NOMO-1 treated with DMSO at 0.1 percent for 48 hours (cell line): ENCODE measurements around the gene TDRD10.
A peak's percentile ranks its signal among the peaks of the same experiment; 100 is the strongest.

ENCODE experiments used
- DNase-seq: peaks from one replicate; lab custom pipeline; 2025; ENCODE audit not compliant: unreplicated experiment; lab: John Stamatoyannopoulos, UW

Gene TDRD10

GRCh38 chr1:154478639-154479038, 23.4 kb upstream of the TDRD10 start:
- DNase-seq = peak; percentile 76

GRCh38 chr1:154479764-154480421, 22.1 kb upstream of the TDRD10 start:
- DNase-seq = peak; percentile 69

GRCh38 chr1:154481053-154481452, 21.0 kb upstream of the TDRD10 start:
- DNase-seq = no peak

- no peak for DNase-seq
Observed at GRCh38 chr1:154483941-154484803, 17.8 kb upstream of the TDRD10 start.

GRCh38 chr1:154485106-154485505, 16.9 kb upstream of the TDRD10 start:
- DNase-seq = no peak

- no peak for DNase-seq
Observed at GRCh38 chr1:154485910-154486496, 16.0 kb upstream of the TDRD10 start.

GRCh38 chr1:154486756-154487155, 15.3 kb upstream of the TDRD10 start:
- DNase-seq = peak; percentile 18

- no peak for DNase-seq
Observed at GRCh38 chr1:154488922-154489321, 13.1 kb upstream of the TDRD10 start.

GRCh38 chr1:154489695-154490274, 12.2 kb upstream of the TDRD10 start:
- DNase-seq = no peak

GRCh38 chr1:154490317-154490716, 11.7 kb upstream of the TDRD10 start:
- peak; percentile 52 for DNase-seq

GRCh38 chr1:154492115-154492514, 9.9 kb upstream of the TDRD10 start:
- DNase-seq = no peak

- DNase-seq = peak; percentile 84
Observed at GRCh38 chr1:154493276-154493675, 8.7 kb upstream of the TDRD10 start.

GRCh38 chr1:154495496-154496273, 6.3 kb upstream of the TDRD10 start:
- no peak for DNase-seq

GRCh38 chr1:154496383-154496782, 5.6 kb upstream of the TDRD10 start:
- no peak for DNase-seq

- DNase-seq = no peak
Observed at GRCh38 chr1:154497026-154497806, 4.8 kb upstream of the TDRD10 start.

GRCh38 chr1:154499446-154499845, 2.6 kb upstream of the TDRD10 start:
- no peak for DNase-seq

- no peak for DNase-seq
Observed at GRCh38 chr1:154500533-154500932, 1.5 kb upstream of the TDRD10 start.

- no peak for DNase-seq
Observed at GRCh38 chr1:154501423-154502065, 475 bp upstream of the TDRD10 start.

GRCh38 chr1:154502744-154503115, 711 bp downstream of the TDRD10 start:
- no peak for DNase-seq

- no peak for DNase-seq
Observed at GRCh38 chr1:154503898-154504297, 1.9 kb downstream of the TDRD10 start.
